Natural killer cell (primary cell): Measurements from ENCODE around the gene TRAPPC1. TPM values are rescaled to one million over a fixed set of nuclear protein-coding genes. Genes with fewer than 3 reads are reported as not detected.

Experiments used
- ATAC-seq, 3 donors: fragments of 150-1000 bp in 2 of 3; fragments of 200-7000 bp in 1 of 3; cut with Tn5 transposase; 1 replicate in 1 of 3; 2 replicates in 2 of 3; pipeline ENCODE4 v1.10.0; 2021; ENCODE audit warnings: mild to moderate bottlenecking in 2 of 3, moderate library complexity in 2 of 3
- DNase-seq, 2 donors: peaks; one replicate each; pipeline versions ENCODE4 v3.0.0 to v3.0.0-alpha.2; 2013 to 2021; ENCODE audit warnings: mixed read lengths in 1 of 2
- H3K27ac ChIP-seq: one replicate; pipeline ENCODE4 v1.5.1; 2013; ENCODE audit warnings: mild to moderate bottlenecking, low read length
- H3K27me3 ChIP-seq: one replicate; pipeline ENCODE4 v1.6.1; 2013; ENCODE audit warnings: low read length; ENCODE audit not compliant: control insufficient read depth, insufficient read depth
- H3K36me3 ChIP-seq: one replicate; pipeline ENCODE4 v1.6.1; 2013; ENCODE audit warnings: low read length; ENCODE audit not compliant: control insufficient read depth, insufficient read depth
- H3K4me1 ChIP-seq: one replicate; pipeline ENCODE4 v1.6.1; 2013; ENCODE audit warnings: low read length; ENCODE audit not compliant: control insufficient read depth, insufficient read depth
- H3K4me3 ChIP-seq: one replicate; pipeline ENCODE4 v1.5.1; 2013; ENCODE audit warnings: low read length
- H3K9me3 ChIP-seq: one replicate; pipeline ENCODE4 v1.6.1; 2013; ENCODE audit warnings: low read length; ENCODE audit not compliant: control insufficient read depth, insufficient read depth
- H3K27ac Mint-ChIP-seq, 2 donors: one replicate each; pipeline ENCODE4 v1.8.0; 2022; ENCODE audit warnings: mild to moderate bottlenecking in 2 of 2, mixed read lengths in 2 of 2, moderate library complexity in 1 of 2
- H3K27me3 Mint-ChIP-seq, 2 donors: one replicate each; pipeline ENCODE4 v1.8.0; 2022; ENCODE audit warnings: low read depth in 2 of 2, mixed read lengths in 2 of 2
- H3K36me3 Mint-ChIP-seq: one replicate; pipeline ENCODE4 v1.8.0; 2022; ENCODE audit warnings: mixed read lengths
- H3K4me1 Mint-ChIP-seq, 2 donors: one replicate each; pipeline ENCODE4 v1.8.0; 2022; ENCODE audit warnings: mixed read lengths in 2 of 2
- H3K4me3 Mint-ChIP-seq: one replicate; pipeline ENCODE4 v1.8.0; 2022; ENCODE audit warnings: mild to moderate bottlenecking, moderate library complexity, mixed read lengths
- H3K9me3 Mint-ChIP-seq, 2 donors: one replicate each; pipeline ENCODE4 v1.8.0; 2022; ENCODE audit warnings: mixed read lengths in 2 of 2
- CTCF ChIP-seq: fragments of 200-600 bp; IDR thresholded peaks from one replicate; pipeline ENCODE4 v1.8.0; 2022; ENCODE audit warnings: antibody characterized with exemption
- WGBS: methylation state at CpG from one replicate; pipeline ENCODE4 v1.1.7; 2013; ENCODE audit warnings: missing lambda C conversion rate; ENCODE audit not compliant: insufficient coverage; 5-methylcytosine and 5-hydroxymethylcytosine counted together
- intact Hi-C: fragments of 100-400 bp; cut with micrococcal nuclease; formaldehyde crosslinking; loops from one replicate; pipeline ENCODE4 v1.14.2; 2022
- total RNA-seq, 4 donors: library from RNA; stranded (reverse); fragments of 120-200 nt in 1 of 4; gene quantifications; one replicate each; pipeline versions ENCODE4 v1.2.3 to v1.2.4, GENCODE V29; 2013 to 2022

Gene TRAPPC1
- total RNA-seq, 3 donors from 2014 or later (not counting 1 experiment from before 2014, with no cell fraction given) = 122 to 144 (median 135) TPM

DNA sequence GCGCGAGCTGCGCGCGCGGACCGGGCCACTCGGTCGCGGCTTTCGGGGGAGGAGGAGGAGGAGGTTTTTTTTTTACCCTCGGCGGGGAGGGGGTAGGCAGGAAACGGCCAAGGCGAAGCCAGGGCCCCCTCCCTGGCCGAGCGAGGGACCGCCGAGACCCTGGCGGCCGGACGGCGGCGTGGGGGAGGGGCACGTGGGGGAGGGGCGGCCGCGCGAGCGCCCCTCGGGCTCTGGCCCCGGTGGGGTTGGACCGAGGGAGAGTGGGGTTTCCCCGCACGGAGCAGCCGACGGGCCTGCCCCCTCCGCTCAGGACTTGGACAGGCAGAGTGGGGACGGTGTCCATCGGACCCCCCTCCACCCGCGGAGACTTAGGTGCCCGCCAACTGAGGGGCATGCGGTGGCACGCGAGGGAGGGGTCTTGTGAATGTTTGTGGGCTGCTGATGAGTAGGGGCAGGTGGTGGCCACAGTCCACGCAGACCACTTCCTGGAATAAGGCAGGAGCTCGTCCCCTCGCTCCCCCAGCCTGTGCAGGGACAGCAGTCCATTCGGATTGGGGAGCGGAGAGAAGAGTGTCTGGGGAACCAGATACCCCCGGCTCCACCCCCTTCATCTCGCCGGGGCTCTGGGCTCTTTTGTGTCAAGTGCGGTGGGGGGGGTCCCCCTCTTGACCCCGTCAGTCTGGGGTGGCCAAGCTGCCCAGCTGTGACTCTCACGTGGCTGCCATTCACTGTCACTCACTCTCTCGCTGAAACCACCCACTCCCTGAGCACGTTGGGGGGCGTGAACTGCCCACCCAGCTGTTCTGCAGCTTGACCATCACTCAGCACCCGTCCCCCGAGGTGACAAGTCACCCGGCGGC, 46.1 kb downstream of the TRAPPC1 start:
- H3K4me3 ChIP-seq = peak overlapping the region; percentile 71
- no peaks in the 10 kb centered on the region for H3K27me3 ChIP-seq
- H3K27ac ChIP-seq = peak overlapping the region; percentile 82
- H3K4me3 Mint-ChIP-seq = peak overlapping the region; percentile 50
- WGBS = under 1% methylated on average over 64 of the region's 64 CpGs
- no peaks in the 10 kb centered on the region for H3K9me3 ChIP-seq
- DNase-seq (peak; percentile 62 to 68), ATAC-seq (peak; percentile 21 to 39 (median 32))
- H3K27ac Mint-ChIP-seq = no peak overlapping the region
- no peaks in the 10 kb centered on the region for H3K36me3 Mint-ChIP-seq
- H3K9me3 Mint-ChIP-seq = no peaks in the 10 kb centered on the region
- peaks cover 46% of the 10 kb centered on the region for H3K4me1 ChIP-seq
- H3K27me3 Mint-ChIP-seq = no peaks in the 10 kb centered on the region
- intact Hi-C loops = loop anchor here (2.0 to 5.0 kb wide), 3 partner anchors 43 to 51 kb away; partner anchors contain the start of genes CNTROB, KDM6B and TRAPPC1
- H3K36me3 ChIP-seq = peaks cover 22% of the 10 kb centered on the region
- TF ChIP-seq CTCF = no peak
- H3K4me1 Mint-ChIP-seq = no peaks in the 10 kb centered on the region

GRCh38 chr17:7884581-7885366, 47.0 kb downstream of the TRAPPC1 start:
- peaks cover 46% of the 10 kb centered on the region for H3K4me1 ChIP-seq
- H3K27me3 ChIP-seq = no peaks in the 10 kb centered on the region
- intact Hi-C loops = loop anchor here (5.0 kb wide), 1 partner anchor 48 kb away; the partner anchor contains the start of genes CNTROB and TRAPPC1
- H3K27ac ChIP-seq = peak overlapping the region; percentile 82
- peak overlapping the region in 1 of 2 donors; percentile 76 for H3K27ac Mint-ChIP-seq
- peaks cover 21% of the 10 kb centered on the region for H3K36me3 ChIP-seq
- ATAC-seq = peak; percentile 0 to 6 (median 2)
- H3K9me3 Mint-ChIP-seq = no peaks in the 10 kb centered on the region
- 3% methylated on average over 72 of the region's 100 CpGs for WGBS
- H3K4me3 Mint-ChIP-seq = peak overlapping the region; percentile 80
- H3K4me1 Mint-ChIP-seq = no peaks in the 10 kb centered on the region
- H3K9me3 ChIP-seq = no peaks in the 10 kb centered on the region
- H3K4me3 ChIP-seq = peak overlapping the region; percentile 71
- DNase-seq = peak; percentile 58 to 64
- no peaks in the 10 kb centered on the region for H3K36me3 Mint-ChIP-seq
- H3K27me3 Mint-ChIP-seq = no peaks in the 10 kb centered on the region
- TF ChIP-seq CTCF = no peak

- Mint-ChIP-seq H3K36me3 (no peaks in the 10 kb centered on the region), H3K4me1 (no peaks in the 10 kb centered on the region), H3K9me3 (no peaks in the 10 kb centered on the region), H3K27me3 (no peaks in the 10 kb centered on the region), H3K27ac (peak overlapping the region; percentile 7 to 76), H3K4me3 (peak overlapping the region; percentile 71)
- Histone ChIP-seq H3K36me3 (peaks cover 24% of the 10 kb centered on the region), H3K9me3 (no peaks in the 10 kb centered on the region), H3K4me1 (peaks cover 39% of the 10 kb centered on the region), H3K27me3 (no peaks in the 10 kb centered on the region), H3K27ac (no peak overlapping the region), H3K4me3 (no peak overlapping the region)
- no CpG with 5 or more reads among the region's 3 CpGs for WGBS
- ATAC-seq (no peak), DNase-seq (peak in 1 of 2 donors; percentile 79)
- no peak for TF ChIP-seq CTCF
- intact Hi-C loops = no loop called here
These were observed 47.9 kb downstream of the TRAPPC1 start for GRCh38 chr17:7883781-7884386.
